ENCODE measurements around the gene NAALADL2.
"Not testable (repeated sequence)": the region's sequence is repeated elsewhere in the genome, so short reads cannot be mapped to it uniquely, and the experiment has no call there.

The NAALADL2 gene

GRCh38 chr3:175222356-175222755, 363.2 kb downstream of the NAALADL2 start:
- peak; percentile 1 for DNase-seq

DNA sequence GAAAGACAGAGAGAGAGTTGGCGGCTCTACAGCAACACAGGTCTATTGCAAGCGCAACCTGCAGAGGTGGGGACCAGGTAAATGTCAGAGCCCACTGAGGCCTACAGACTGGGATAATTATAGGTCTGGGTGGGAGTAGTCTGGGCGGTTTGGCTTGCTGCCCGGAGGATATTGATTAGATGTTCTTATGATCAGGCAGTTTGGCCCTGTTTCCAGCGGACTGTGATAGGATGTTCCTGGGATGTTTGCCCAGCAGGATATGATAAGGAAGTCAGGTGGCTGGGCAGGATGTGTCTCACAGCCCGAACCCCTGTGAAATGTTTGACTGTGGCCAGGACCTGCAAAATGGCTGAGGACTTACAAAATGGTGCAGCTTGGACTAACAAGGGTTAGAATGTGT, 364.9 kb downstream of the NAALADL2 start:
- no peak for DNase-seq

GRCh38 chr3:175226444-175226843, 367.3 kb downstream of the NAALADL2 start:
- DNase-seq, result no peak

DNA sequence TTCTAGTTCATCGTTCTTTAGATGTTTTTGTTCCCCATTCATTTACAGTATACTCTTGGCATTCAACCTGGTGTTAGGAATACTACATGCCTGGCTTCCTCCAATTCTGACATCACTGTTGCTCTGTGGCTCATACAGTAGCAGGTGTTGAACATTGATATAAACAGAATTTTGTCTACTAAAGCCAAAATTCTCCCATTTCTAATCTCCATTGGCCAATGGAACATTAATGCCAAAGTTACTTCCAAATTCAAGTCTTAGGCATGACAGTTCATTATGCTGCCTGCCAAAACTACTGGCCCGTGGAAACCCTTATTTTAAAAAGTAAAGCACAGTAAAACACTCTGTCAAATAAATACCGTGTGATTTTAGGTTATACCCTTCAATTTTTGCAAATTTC, 368.0 kb downstream of the NAALADL2 start:
- no peak for DNase-seq

GRCh38 chr3:175233957-175234940, 375.1 kb downstream of the NAALADL2 start:
- no peak for DNase-seq

- DNase-seq, result no peak
Observed at GRCh38 chr3:175238801-175239200, 379.7 kb downstream of the NAALADL2 start.

GRCh38 chr3:175240921-175241320, 381.8 kb downstream of the NAALADL2 start:
- DNase-seq, result no peak

GRCh38 chr3:175242243-175242642, 383.1 kb downstream of the NAALADL2 start:
- DNase-seq, result no peak

DNA sequence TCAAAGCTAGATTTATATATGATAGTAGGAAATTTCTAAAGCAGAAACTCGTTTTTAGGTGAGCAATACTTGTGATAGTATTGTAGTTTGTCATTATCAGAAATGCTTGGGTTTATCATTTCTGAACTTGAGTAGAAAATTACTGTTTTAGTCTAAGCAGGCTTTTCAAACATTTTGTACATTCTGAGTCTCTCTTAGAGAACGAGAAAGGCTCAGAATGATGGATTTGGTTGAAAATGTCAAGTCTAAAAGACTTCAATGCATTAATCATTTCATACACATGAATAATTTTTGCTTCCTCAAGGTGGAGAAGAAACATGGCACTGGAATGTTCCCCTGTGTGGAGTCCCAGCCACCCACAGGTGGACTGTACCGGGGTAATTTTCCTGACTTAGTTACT, 387.1 kb downstream of the NAALADL2 start:
- no peak for DNase-seq

- no peak for DNase-seq
Observed at GRCh38 chr3:175246766-175247165, 387.6 kb downstream of the NAALADL2 start.

DNA sequence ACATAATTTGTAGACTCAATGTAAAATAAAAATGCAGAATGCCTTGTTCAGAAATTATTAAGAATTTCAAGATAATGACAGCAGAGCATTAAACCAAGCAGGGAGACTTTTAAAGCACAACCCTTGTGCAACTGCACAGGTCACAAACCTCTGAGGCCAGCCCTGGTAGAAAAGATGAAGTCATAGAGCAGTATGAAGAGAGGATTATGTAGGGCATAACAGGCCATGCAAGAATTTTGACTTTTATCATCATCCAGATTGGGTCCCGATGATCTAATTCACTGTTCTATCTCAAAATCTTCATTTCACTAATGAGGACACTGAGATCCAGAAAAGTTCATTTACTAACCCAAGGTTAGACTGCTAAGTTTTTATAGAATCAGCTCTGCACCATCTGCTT, 388.5 kb downstream of the NAALADL2 start:
- DNase-seq, result no peak

- no peak for DNase-seq
Observed at GRCh38 chr3:175248832-175249231, 389.7 kb downstream of the NAALADL2 start.

DNA sequence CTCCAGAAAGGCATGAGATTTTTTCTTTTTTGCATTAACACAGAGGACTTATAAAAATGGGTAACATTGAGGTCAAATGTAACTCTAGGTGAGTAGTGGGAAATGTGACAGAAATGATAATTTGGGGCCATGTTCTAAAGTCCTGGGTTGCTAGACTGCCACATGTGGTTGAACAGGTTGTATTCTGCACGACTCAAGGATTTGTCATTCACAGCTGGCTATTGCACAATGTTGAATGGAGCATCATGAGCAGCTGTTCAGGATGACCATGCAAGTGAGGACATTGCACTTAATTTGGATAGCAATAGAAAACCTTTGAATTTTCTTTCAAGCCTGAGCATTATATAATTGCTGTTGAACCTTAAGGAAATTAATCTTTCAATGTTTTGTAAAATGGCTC, 396.6 kb downstream of the NAALADL2 start:
- DNase-seq, result no peak

GRCh38 chr3:175257123-175257522, 398.0 kb downstream of the NAALADL2 start:
- DNase-seq, result no peak

GRCh38 chr3:175258763-175259162, 399.6 kb downstream of the NAALADL2 start:
- no peak for DNase-seq

- no peak for DNase-seq
Observed at GRCh38 chr3:175260145-175260794, 401.1 kb downstream of the NAALADL2 start.

DNA sequence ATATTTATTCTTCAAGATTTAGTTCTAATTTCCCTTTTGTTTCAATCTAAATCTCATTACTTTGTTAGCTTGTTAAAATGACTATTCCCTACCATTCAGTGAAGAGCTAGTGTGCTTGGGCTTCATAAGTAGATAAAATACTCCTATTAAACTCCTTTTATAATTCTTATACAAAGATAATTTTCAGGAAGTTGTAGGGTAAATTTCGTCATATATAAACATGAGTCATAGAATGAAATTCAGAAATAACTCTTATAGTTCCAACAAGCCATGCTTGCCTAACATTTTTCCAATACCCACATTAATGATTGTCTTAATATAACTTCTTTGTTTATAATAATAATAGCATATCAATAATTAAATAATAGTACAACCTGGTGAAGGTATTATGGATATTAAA, 407.3 kb downstream of the NAALADL2 start:
- DNase-seq, result peak; percentile 16

GRCh38 chr3:175267121-175267531, 408.0 kb downstream of the NAALADL2 start:
- no peak for DNase-seq

- no peak for DNase-seq
Observed at GRCh38 chr3:175267561-175267960, 408.4 kb downstream of the NAALADL2 start.

DNA sequence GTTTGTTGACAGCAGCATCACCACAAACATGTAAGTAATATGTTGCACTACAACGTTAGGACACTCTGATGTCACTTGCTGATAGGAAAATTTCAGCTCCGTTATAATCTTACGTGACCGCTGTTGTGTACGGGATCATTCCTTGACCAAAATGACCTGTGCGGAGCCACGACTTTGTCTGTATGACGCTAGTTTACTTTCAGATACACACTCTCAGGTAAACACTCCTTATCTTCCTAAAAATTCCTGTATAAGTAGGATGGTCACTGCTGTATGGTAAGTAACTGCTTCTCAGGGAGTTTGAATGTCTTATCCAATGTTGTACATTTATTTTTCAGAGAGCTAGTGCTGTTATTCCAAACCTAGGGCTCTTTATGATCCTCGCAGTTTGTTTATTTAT, 410.3 kb downstream of the NAALADL2 start:
- DNase-seq, result no peak

DNA sequence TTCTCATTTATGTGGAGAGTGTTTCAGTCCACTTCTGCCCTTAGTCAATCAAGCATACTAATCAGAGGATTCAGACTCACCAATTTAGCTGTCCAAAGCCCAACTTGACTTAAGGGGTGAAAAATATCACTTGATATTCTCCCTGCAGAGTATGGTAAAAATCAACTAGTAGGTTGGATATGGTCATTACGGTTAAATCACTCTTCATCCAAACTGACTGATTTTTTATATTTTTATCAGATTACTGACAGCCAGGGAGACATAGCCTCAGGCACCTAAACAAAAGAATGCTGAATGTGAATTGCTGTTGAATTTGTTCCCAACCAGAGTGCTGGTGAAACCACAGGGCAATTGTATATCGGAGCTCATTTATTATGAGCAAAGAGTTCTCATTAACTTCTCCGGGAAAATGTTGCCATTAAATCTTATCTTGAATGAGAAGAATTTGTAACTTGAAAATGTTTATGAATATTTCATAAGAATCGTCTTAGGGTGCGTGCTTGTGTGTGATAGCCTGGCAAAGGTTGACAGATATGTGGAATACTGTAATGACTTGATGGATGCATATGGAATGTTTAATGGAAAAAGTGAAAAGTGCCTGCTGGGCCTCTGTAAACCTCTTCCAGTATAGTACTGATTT, 411.2 kb downstream of the NAALADL2 start:
- DNase-seq, result no peak

GRCh38 chr3:175270866-175271265, 411.7 kb downstream of the NAALADL2 start:
- DNase-seq, result no peak

DNA sequence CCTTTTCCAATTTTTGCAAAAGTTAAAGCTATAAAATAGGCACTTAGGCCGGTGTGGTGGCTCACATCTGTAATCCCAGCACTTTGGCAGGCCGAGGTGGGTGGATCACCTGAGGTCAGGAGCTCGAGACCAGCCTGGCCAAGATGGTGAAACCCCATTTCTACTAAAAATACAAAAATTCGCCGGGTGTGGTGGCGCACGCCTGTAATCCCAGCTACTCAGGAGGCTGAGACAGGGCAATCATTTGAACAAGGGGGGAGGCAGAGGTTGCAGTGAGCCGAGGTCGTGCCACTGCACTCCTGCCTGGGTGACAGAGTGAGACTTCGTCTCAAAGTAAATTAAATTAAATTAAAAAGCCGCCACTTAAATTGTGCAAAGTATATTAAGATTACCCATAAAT, 412.3 kb downstream of the NAALADL2 start:
- not testable (repeated sequence) for DNase-seq

GRCh38 chr3:175272392-175272791, 413.3 kb downstream of the NAALADL2 start:
- DNase-seq, result no peak
